Measurements from ENCODE around the gene ASCC3.

GRCh38 chr6:100761841-100762240 is 119.3 kb downstream of the ASCC3 start:
- TF ChIP-seq GATA2 (IDR thresholded peaks at IDR 0.05; ENCODE audit: low read depth, low read length) (no peak), GATA3 (IDR thresholded peaks at IDR 0.05; ENCODE audit: low read depth, low read length) (no peak)

Measured in SH-SY5Y (cell line).